ENCODE measurements around the gene GRAMD1A. TPM values are rescaled to one million over a fixed set of nuclear protein-coding genes. Genes with fewer than 3 reads are reported as not detected.

GRAMD1A gene
- polyA plus RNA-seq, 1 of the 3 experiments (the other 2 are of a cell fraction) = 81.9 TPM

DNA sequence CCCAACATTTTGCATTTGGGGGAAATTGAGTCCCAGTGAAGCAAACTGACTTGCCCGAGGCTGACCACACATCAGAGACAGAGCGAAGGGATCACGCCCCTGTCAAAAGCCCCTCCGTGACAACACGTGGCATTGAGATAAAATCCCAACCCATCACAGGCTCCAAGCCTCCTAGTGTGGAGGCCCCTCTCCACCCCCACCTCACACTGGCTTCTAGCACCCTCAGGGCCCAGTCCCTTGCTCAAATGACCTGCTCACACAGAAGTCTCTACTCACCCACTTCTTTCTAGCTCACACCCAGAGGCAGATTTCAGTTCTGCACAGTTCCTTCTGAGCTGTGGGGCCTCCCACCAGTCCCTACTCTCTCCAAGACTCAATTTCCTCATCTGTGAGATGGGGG lies 51.7 kb downstream of the GRAMD1A start:
- no peak overlapping the region for H2AFZ ChIP-seq (ENCODE audit: low read depth)
- no peaks in the 10 kb centered on the region for H3K79me2 ChIP-seq (ENCODE audit: insufficient read depth)
- H3K4me1 ChIP-seq (ENCODE audit: control insufficient read depth in 1 of 2, insufficient read depth in 2 of 2, low read depth in 1 of 2, low read length in 1 of 2) = peaks cover 0 to 8% of the 10 kb centered on the region in 2 experiments; a peak in 1 of 4 replicates
- CTCF ChIA-PET = interaction anchor here (4.0 to 9.9 kb wide), 2 partner anchors 8 to 15 kb away, joined by 24 to 86 read pairs; partner anchors contain the start of gene HPN
- POLR2A ChIA-PET = no interaction called here
- DNase-seq = no peak
- 87% methylated on average over 5 of the region's 5 CpGs for WGBS (ENCODE audit: low lambda C conversion rate)
- H3K27me3 ChIP-seq (ENCODE audit: insufficient read depth) = peaks cover 14% of the 10 kb centered on the region
- no peaks in the 10 kb centered on the region for H4K20me1 ChIP-seq (ENCODE audit: insufficient read depth)
- H3K9me3 ChIP-seq = no peaks in the 10 kb centered on the region
- no peaks in the 10 kb centered on the region for H3F3A ChIP-seq (replicated peaks; ENCODE audit: insufficient read depth)
- no peaks in the 10 kb centered on the region for H3K9me2 ChIP-seq
- no peak overlapping the region for H3K27ac ChIP-seq (ENCODE audit: low read depth in 2 of 2, low read length in 1 of 2)
- H3K9ac ChIP-seq = no peak overlapping the region
- no peak overlapping the region for H3K4me2 ChIP-seq
- TF ChIP-seq RAD21 (IDR thresholded peaks at IDR 0.05; ENCODE audit: low read length) (no peak), FOXJ3 (CRISPR knock-in tag; IDR thresholded peaks at IDR 0.05) (no peak), RCOR1 (IDR thresholded peaks at IDR 0.05; ENCODE audit: low read length) (no peak), SMC3 (IDR thresholded peaks at IDR 0.05; ENCODE audit: low read depth, low read length) (no peak), POLR2AphosphoS5 (IDR thresholded peaks at IDR 0.05; ENCODE audit: low read depth, low read length) (no peak), TCF12 (IDR thresholded peaks at IDR 0.05) (no peak), JUND (IDR thresholded peaks at IDR 0.05) (no peak), TAF1 (IDR thresholded peaks at IDR 0.05; ENCODE audit: borderline replicate concordance, low read depth, low read length) (no peak), EZH2phosphoT487 (IDR thresholded peaks at IDR 0.05; ENCODE audit: borderline replicate concordance, low read depth) (no peak), TEAD4 (IDR thresholded peaks at IDR 0.05; ENCODE audit: borderline replicate concordance, insufficient read depth) (no peak), RFX5 (IDR thresholded peaks at IDR 0.05; ENCODE audit: low read length) (no peak)
- TF ChIP-seq, protein P1, sequence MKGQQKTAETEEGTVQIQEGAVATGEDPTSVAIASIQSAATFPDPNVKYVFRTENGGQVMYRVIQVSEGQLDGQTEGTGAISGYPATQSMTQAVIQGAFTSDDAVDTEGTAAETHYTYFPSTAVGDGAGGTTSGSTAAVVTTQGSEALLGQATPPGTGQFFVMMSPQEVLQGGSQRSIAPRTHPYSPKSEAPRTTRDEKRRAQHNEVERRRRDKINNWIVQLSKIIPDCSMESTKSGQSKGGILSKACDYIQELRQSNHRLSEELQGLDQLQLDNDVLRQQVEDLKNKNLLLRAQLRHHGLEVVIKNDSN (IDR thresholded peaks at IDR 0.05; ENCODE audit: borderline replicate concordance, low read depth) = no peak
- no peaks in the 10 kb centered on the region for H3K36me3 ChIP-seq (replicated peaks in 1 of 2; ENCODE audit: control insufficient read depth in 1 of 2, insufficient read depth in 2 of 2, low read length in 1 of 2)
- H3K4me3 ChIP-seq (ENCODE audit: low read depth in 2 of 2, low read length in 1 of 2) = no peak overlapping the region

DNA sequence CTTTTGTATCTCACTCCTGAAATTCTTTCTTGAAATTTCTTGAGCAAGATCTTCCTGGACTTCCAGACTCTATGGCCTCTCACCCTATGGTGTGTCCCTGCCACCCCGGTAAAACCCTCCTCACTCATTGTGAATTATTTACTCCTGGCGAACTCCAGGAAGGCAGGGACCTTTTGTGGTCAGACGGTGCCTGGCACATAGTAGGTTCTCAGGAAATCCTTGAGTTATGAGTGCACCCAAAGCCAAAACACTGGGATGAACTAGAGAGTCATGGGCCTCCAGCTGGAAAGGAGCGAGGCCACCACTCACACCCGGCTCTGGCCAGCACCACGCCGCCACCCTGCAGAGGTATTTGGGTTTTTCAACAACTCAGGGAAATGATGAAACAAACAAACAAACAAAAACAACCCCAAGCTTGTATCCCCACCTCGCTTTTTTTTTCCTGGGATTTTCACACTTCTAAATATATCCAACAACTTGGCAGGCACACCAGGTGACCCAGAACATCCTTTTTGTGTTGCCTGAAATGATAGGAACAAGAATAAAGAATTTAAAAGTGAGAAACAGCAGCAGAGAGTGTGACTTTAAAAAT lies 52.6 kb downstream of the GRAMD1A start:
- H3K4me2 ChIP-seq = no peak overlapping the region
- no peak overlapping the region for H3K4me3 ChIP-seq (ENCODE audit: low read depth in 2 of 2, low read length in 1 of 2)
- POLR2A ChIA-PET = no interaction called here
- TF ChIP-seq YY1 (IDR thresholded peaks at IDR 0.05; ENCODE audit: low read depth) (no peak), EZH2phosphoT487 (IDR thresholded peaks at IDR 0.05; ENCODE audit: borderline replicate concordance, low read depth) (no peak), RFX5 (IDR thresholded peaks at IDR 0.05; ENCODE audit: low read length) (no peak), TEAD4 (IDR thresholded peaks at IDR 0.05; ENCODE audit: borderline replicate concordance, insufficient read depth) (no peak), EP300 (IDR thresholded peaks at IDR 0.05; ENCODE audit: borderline replicate concordance in 1 of 2, low read depth in 1 of 2, low read length in 1 of 2) (no peak), GATA2 (CRISPR knock-in tag; IDR thresholded peaks at IDR 0.05) (no peak), TAF1 (IDR thresholded peaks at IDR 0.05; ENCODE audit: borderline replicate concordance, low read depth, low read length) (no peak), JUND (IDR thresholded peaks at IDR 0.05) (no peak), RAD21 (IDR thresholded peaks at IDR 0.05; ENCODE audit: low read length) (no peak), FOSL2 (IDR thresholded peaks at IDR 0.05; ENCODE audit: borderline replicate concordance, low read depth) (no peak), NRF1 (IDR thresholded peaks at IDR 0.05; ENCODE audit: low read depth, low read length) (no peak), RCOR1 (IDR thresholded peaks at IDR 0.05; ENCODE audit: low read length) (no peak)
- TF ChIP-seq, protein P1 (IDR thresholded peaks at IDR 0.05; ENCODE audit: borderline replicate concordance, low read depth) = no peak
- TF ChIP-seq, protein P2, sequence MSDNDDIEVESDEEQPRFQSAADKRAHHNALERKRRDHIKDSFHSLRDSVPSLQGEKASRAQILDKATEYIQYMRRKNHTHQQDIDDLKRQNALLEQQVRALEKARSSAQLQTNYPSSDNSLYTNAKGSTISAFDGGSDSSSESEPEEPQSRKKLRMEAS (IDR thresholded peaks at IDR 0.05; ENCODE audit: low read depth) = no peak
- TF ChIP-seq, protein P3, sequence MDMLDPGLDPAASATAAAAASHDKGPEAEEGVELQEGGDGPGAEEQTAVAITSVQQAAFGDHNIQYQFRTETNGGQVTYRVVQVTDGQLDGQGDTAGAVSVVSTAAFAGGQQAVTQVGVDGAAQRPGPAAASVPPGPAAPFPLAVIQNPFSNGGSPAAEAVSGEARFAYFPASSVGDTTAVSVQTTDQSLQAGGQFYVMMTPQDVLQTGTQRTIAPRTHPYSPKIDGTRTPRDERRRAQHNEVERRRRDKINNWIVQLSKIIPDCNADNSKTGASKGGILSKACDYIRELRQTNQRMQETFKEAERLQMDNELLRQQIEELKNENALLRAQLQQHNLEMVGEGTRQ (IDR thresholded peaks at IDR 0.05; ENCODE audit: borderline replicate concordance, low read depth, low read length) = no peak
- TF ChIP-seq, protein P4, sequence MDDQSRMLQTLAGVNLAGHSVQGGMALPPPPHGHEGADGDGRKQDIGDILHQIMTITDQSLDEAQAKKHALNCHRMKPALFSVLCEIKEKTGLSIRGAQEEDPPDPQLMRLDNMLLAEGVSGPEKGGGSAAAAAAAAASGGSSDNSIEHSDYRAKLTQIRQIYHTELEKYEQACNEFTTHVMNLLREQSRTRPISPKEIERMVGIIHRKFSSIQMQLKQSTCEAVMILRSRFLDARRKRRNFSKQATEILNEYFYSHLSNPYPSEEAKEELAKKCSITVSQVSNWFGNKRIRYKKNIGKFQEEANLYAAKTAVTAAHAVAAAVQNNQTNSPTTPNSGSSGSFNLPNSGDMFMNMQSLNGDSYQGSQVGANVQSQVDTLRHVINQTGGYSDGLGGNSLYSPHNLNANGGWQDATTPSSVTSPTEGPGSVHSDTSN (IDR thresholded peaks at IDR 0.05) = no peak
- CTCF ChIA-PET = interaction anchor here (7.5 to 9.9 kb wide), 2 partner anchors 9 to 14 kb away, joined by 51 to 86 read pairs; partner anchors contain the start of gene HPN
- no peaks in the 10 kb centered on the region for H3K9me3 ChIP-seq
- H3K27me3 ChIP-seq (ENCODE audit: insufficient read depth) = peaks cover 17% of the 10 kb centered on the region
- H3K4me1 ChIP-seq (ENCODE audit: control insufficient read depth in 1 of 2, insufficient read depth in 2 of 2, low read depth in 1 of 2, low read length in 1 of 2) = peaks cover 0 to 8% of the 10 kb centered on the region in 2 experiments; a peak in 1 of 4 replicates
- H3K9me2 ChIP-seq = no peaks in the 10 kb centered on the region
- DNase-seq = no peak
- no peak overlapping the region for H2AFZ ChIP-seq (ENCODE audit: low read depth)
- WGBS (ENCODE audit: low lambda C conversion rate) = 64% methylated on average over 8 of the region's 8 CpGs
- no peaks in the 10 kb centered on the region for H3K79me2 ChIP-seq (ENCODE audit: insufficient read depth)
- H3F3A ChIP-seq (replicated peaks; ENCODE audit: insufficient read depth) = no peaks in the 10 kb centered on the region
- no peaks in the 10 kb centered on the region for H4K20me1 ChIP-seq (ENCODE audit: insufficient read depth)
- no peak overlapping the region for H3K9ac ChIP-seq
- H3K27ac ChIP-seq (ENCODE audit: low read depth in 2 of 2, low read length in 1 of 2) = no peak overlapping the region
- no peaks in the 10 kb centered on the region for H3K36me3 ChIP-seq (replicated peaks in 1 of 2; ENCODE audit: control insufficient read depth in 1 of 2, insufficient read depth in 2 of 2, low read length in 1 of 2)

Measured in SK-N-SH (cell line).